Stimulated activated CD8-positive, alpha-beta memory T cell treated with anti-CD3 and anti-CD28 coated beads, Interleukin-15, amount 100 ng/mL, for 24 hours (primary cell): Measurements from ENCODE around the gene SERGEF.

Source experiments
- DNase-seq: peaks from one replicate; pipeline ENCODE4 v3.0.0-alpha.2; 2020; ENCODE audit warnings: low read depth

Gene SERGEF

DNA sequence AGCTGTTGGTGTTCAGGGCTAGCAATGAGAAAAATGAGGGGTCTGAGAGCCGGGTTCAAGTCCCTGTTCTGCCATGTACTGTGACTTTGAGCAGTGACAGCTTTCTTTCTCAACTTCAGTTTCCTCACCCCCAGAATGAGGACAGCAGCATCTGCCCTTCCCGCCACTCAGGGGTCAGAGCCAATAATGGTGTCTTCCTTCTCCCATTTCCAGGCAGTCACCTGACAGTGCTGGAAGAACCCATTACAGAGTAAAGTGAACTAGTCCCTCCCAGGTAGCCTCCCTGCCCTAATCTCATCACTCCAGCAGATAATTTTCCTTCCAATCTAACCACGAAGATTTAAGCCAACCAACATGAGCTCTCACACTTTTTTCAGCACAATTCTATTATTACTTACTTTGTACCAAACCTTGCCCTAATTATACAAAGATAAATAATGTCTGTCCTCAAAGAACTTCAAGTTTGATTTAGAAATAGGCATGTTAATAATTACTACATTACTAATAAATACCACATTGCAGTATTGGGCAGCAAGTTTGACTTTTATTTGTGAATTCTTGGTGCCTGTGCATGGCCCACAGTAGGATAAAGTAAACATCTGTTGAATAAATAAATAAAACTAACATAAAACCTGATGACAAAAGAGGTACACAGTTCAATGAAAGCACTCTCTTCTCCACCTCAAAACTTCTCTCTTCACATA lies 61.0 kb downstream of the SERGEF start:
- DNase-seq, result no peak

- no peak for DNase-seq
These were observed 62.2 kb downstream of the SERGEF start for GRCh38 chr11:17950644-17951043.

GRCh38 chr11:17948296-17948695 lies 64.6 kb downstream of the SERGEF start:
- no peak for DNase-seq

DNA sequence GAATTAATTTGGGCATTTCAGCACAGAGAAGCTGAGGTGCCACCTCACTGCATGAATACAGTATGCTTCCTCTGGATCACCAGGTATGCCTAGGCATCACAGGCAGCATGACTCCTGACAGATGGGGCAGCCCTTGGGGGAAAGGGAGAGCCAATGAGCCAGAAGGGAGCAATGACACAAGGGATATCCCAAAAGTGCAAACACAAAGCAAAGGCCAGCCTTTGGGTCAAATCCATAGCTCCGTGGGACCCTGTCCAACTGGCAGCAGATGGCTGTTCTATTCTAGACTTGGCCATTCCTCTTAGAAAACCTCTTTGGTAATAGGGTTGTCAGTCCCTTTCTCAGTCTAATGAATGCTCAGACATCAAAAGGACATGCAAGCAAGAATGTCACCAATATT lies 73.3 kb downstream of the SERGEF start:
- DNase-seq, result no peak

- DNase-seq, result no peak
These were observed 76.1 kb downstream of the SERGEF start for GRCh38 chr11:17936790-17937189.

GRCh38 chr11:17934194-17934593 lies 78.7 kb downstream of the SERGEF start:
- no peak for DNase-seq

GRCh38 chr11:17933708-17934107 lies 79.1 kb downstream of the SERGEF start:
- DNase-seq, result no peak

GRCh38 chr11:17932472-17932871 lies 80.4 kb downstream of the SERGEF start:
- no peak for DNase-seq

DNA sequence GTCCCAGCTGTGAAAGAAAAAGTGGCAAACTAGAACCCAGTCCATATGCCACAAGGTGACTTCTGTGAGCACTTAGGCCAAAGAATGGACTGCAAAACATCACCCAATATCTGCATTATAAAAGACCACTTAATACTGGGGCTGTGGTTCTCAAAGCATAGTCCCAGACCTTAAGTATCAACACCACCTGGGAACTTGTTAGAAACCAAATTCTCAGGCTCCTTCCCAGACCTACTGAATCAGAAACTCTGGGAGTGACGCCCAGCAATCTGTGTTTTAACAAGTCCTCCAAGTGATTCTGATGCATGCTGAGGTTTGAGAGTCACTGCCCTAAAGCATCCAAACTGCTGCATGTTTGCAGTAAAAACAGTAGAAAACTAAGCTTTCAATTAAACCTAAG lies 81.3 kb downstream of the SERGEF start:
- no peak for DNase-seq

DNA sequence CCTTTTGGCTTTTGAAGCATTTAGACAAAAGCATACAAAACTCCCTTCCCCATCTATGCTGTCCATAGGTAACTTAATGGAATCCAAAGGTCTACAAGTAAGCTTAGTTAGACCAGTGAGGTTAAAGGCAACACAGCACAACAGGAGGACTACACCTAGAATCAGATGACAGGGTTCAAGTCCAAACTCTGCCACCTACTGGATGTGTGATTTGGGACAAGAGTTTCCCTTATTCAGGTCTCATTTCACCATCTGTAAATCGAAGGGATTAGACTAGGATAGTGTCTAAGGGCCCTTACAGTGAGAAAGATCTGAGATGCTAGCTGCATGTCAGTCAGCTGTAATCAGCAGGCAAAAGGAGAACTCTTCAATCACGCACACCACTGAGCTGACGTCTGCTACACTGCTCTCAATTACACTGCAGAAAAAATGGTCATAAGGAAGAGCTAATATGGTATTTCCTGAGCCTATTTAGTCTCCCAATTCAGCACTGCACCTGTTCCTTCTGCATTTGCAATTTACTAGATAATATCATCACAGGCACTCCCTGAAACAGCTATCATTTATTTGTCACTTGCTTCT lies 82.2 kb downstream of the SERGEF start:
- DNase-seq, result no peak

DNA sequence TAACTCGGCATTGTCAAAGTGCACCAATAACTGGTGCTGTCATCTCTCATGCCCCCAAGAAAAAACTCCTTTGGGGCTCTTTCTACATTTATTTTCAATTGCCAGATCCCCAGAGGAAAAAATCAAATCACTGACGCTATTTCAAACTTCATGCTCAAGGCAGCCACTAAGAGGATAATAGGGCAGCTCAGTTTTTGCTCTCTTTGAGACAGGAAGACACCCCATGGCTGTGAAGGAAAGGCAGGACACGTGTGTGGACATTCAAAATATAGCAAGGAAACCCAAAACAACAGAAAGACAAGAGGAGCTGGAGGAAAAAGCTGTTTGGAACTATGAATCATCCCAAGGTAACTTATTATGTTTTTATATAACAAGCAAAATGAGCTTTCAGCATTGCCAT lies 83.7 kb downstream of the SERGEF start:
- no peak for DNase-seq

DNA sequence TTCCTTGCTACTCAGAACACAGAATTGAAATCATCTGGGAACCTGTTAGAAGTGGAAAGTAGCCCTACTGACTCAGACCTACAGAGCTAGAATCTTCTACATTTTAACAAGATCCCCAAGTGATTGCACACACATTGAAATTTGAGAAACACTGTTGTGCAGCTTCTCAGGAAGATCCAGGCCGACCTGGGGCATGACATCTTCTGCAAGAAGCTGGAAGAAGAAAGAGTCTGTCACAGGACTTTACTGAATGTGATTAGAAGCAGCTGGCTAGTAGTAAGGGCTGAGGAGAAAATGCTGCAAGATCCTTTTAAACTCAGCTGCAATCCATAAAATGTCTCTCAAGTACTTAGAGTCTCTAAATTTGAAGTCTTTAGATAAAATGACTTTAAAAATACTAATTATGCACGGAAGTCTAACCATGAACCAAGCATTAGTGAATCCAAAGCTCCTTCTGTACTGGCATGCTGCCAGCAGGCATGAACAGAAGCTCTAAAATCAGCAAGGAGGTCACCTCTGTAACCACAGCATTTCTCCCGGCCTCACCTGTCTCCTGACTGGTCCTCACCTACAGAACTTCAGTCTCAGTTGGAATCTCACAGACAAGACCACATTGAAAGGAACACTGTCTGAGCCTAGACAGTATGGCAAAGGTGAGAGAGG lies 85.0 kb downstream of the SERGEF start:
- no peak for DNase-seq

DNA sequence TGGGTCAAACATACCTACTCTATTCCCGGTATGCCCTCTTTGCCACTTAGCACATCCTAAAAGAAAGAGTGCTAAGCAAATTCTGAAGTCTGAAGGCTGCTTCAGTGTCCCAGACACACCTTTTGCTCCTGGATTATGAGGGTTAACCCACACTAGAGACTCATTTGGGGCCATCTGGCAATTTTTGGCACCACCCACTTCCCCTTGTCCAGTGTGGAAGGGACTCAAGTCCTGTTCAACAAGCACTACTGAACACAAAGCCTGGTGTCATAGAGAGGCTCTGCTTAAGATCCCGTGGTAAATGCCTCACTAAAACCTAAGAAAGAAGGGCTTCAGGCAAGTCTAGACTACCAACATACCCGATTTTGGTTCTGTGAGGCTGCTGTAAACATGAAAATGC lies 85.8 kb downstream of the SERGEF start:
- no peak for DNase-seq

DNA sequence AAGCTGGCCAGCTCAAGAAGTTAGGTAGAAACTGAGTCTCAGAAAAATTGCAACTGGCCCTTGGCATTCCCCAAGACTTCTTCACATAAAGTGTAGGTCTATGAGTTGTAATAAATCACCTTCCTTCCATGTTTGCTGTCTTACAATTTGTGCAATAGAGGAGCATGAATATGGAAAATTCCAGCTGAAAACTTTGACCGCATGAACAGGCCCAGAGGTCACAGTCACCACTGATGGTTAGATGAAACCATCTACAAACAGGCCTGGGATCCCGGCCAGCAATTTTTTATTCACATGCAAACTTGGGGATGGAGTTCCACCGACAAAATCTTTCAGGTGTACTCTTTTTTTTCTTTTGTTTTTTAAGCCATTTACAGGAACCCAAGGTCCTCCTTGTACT lies 88.1 kb downstream of the SERGEF start:
- DNase-seq, result no peak

DNA sequence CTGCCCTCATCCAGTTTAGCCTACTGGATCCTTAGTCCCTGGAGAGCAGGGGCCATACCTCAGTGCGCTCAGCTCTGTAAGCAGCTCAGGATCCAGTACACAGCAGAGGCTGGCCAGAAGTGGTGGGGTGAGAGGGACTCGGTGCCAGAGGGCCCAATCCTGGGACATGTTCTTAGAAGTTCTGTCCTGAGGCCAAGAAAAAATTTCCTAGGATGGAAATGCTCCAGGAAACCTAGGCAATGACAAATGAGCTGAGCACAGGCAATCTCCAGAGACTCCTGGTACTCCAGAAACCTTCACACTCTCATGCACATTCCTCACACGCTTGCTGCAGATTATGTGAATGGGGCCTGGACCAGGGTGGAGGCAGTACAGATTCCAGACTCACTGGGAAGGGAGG lies 89.6 kb downstream of the SERGEF start:
- no peak for DNase-seq

DNA sequence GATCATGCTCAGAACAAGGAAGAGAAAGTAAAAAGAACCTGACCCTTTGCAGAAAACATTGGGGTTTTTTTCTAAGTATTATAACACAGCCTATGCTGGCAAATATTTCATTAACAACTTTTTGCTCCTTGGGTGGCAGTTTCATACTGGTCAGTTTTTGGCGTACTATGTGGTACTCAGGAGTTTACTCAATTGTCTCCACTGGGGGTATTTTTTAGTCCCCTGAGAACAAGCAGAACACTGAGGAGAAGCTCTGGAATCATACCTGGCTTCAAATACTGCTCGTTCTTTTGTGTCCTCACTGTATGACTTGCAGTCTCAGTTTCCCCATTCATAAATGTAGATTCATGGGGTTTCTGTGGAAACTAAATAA lies 90.4 kb downstream of the SERGEF start:
- DNase-seq, result no peak

- no peak for DNase-seq
These were observed 91.0 kb downstream of the SERGEF start for GRCh38 chr11:17921659-17922415.

- DNase-seq, result no peak
These were observed 94.7 kb downstream of the SERGEF start for GRCh38 chr11:17918049-17918605.

GRCh38 chr11:17917556-17917955 lies 95.3 kb downstream of the SERGEF start:
- DNase-seq, result no peak

DNA sequence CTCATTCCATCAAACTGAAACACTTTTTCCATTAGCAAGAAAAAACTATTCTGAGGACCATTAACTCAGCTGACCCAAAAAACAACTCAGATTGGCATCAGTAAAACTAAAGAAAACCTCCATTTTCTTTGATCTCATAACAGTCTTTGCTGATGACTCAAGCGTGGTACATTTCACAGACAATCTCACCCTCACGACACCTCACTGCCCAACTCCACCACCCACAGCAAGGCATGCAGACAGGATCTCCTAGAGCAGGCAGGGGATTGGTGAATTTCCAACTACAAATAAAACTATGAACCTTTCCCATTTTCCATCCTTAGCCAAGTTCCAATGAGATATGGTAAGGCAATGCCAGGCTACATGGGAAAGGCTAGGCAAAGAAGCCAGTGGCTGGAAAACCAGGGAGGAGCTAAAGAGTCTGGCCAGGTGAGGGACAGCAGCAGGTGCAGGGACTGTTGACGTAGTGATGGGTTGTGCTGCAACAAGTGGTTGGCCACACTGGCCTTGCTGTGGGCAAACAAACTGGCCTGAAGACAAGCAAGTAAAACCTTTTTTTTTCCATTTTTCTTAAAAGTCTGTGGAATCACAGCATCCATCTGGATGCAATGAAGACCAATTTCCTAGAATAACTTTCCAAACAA lies 97.2 kb downstream of the SERGEF start:
- DNase-seq, result no peak

GRCh38 chr11:17914957-17915356 lies 97.9 kb downstream of the SERGEF start:
- DNase-seq, result no peak

DNA sequence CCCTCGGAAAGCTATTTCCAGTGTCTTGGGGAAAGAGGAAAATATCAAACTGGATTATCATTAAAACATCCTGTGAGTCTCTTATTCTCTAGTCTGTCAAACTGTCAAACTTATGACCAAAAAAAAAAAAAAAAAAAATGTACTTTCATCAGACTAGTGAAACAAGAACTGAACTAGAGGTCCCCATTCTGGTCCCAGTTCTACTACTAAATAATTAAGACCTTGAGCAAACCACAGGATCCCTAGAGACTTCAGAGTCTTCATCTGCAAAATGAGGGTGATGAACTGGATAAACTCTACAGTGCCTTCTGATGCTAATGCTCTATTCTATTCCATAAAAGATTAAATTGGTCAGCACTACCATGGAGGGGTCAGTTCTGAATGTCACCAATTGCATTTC lies 105.8 kb downstream of the SERGEF start:
- no peak for DNase-seq
